AG09319 (cell line): ENCODE results near the gene GRM2.

Source experiments
- DNase-seq: peaks from one replicate; pipeline ENCODE4 v3.0.0-alpha.2; 2010; ENCODE audit warnings: low read depth; ENCODE audit errors: extremely low read depth
- TF ChIP-seq, protein P1 (sequence below): IDR thresholded peaks from 2 replicates; pipeline ENCODE4 v1.5.1; 2011; ENCODE audit warnings: low read depth, mild to moderate bottlenecking, inconsistent platforms, low read length, moderate library complexity

GRM2 gene

DNA sequence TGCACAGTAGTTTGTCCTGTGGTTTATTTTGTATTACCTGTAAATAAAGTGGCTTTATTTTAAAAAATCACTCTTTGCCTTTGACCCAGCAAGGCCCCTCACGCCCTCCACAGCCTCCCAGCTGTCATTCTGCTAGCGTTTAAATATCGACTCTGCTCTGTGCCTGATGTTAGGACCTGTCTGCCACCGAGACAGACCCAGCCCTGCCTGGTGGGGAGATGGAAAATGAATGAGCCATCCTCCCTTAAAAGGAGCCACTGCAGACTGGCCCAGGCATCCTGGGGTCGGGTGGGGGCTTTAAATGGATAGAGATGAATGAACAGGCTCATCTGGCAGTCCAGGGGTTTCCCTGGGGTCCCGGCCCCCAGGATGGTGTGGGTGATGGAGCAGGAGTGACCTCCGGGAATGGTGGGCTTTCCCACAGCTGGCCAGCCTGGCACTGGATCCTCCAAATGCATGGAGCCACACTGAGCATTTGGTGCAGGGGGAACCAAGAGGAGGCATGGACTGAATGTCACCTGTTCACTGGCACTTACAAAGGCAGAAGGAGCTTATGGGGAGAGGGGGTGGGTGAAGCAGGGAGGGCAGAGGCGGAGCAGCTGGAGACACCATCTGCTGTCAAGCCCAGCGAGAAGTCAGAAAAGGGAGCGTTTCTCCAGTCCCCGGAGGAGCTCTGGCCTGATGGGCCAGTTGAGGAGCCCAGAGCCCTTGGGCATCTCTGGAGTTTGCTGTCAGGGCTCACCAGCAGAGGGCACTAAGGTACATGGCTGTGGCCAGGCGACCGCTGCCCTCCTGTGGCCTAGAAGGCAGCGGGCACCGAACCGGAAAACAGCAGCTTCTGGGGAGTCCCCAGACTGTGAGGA lies 11.9 kb downstream of the GRM2 start:
- DNase-seq, result no peak
- TF ChIP-seq, protein P1, sequence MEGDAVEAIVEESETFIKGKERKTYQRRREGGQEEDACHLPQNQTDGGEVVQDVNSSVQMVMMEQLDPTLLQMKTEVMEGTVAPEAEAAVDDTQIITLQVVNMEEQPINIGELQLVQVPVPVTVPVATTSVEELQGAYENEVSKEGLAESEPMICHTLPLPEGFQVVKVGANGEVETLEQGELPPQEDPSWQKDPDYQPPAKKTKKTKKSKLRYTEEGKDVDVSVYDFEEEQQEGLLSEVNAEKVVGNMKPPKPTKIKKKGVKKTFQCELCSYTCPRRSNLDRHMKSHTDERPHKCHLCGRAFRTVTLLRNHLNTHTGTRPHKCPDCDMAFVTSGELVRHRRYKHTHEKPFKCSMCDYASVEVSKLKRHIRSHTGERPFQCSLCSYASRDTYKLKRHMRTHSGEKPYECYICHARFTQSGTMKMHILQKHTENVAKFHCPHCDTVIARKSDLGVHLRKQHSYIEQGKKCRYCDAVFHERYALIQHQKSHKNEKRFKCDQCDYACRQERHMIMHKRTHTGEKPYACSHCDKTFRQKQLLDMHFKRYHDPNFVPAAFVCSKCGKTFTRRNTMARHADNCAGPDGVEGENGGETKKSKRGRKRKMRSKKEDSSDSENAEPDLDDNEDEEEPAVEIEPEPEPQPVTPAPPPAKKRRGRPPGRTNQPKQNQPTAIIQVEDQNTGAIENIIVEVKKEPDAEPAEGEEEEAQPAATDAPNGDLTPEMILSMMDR, result peak; percentile 56

DNA sequence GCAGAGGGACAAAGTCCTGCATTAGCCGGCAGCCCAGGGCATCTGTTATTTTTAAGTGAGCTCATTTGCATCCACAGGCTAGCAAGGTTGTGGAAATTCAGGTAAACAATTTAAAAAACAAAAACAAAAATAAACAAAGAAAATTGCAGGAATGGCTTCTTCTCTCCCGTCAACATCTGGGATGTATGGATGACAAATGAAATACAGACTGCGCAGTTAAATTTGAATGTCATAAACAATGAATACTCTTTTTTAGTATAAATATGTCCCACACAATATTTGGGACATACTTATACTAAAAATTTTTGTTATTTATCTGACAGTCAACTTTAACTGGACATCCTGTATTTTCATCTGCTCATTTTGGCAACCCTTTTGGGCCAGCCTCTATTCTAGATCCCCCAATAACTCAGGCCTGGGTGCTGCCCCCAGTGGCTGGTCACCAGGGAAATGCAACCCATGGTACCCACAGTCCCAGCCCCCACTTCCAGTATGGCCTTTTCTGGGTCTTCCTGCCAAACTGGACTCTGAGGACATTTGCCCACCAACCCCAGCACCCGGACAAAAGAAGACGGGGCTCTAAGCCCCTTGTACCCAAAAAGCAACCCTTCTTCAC lies 12.7 kb downstream of the GRM2 start:
- TF ChIP-seq, protein P1, result no peak; the same call in 1 of the 2 replicates
- no peak for DNase-seq

DNA sequence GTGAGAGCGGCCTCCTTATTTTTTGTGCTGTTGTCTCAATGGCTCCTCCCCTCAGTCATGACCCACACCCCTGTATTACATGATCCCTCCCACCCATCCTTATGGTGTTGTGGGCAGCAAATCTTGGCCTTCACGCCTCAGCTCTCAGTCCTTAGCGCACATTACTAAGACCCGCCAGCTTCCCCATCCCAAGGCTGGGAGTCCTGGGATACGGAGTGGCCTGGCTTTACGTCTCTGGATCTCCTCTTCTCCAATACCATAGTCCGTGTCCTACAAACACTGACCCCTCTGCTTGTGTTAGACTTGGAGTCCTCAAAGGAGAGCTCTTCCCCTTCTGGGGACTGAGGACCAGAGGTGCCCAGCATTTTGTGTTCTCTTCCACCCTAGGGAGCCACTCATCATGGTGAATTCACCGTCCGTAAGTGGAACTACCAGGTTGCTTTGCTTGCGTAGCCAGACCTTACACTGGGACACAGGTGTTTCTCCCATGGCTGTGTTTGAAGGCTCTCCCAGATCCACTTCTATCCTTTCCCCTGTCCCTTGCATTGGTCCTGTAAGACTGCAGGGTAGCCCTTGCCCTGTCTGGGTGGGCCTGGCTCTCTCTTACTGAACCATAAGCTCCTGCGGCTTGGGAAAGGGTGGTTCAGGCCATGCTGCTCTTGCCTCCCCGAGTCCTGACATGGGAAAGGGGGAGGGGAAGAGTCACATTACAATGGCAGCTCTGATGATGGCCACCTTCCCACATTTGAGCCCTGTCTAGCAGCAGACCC lies 13.6 kb downstream of the GRM2 start:
- no peak for DNase-seq

DNA sequence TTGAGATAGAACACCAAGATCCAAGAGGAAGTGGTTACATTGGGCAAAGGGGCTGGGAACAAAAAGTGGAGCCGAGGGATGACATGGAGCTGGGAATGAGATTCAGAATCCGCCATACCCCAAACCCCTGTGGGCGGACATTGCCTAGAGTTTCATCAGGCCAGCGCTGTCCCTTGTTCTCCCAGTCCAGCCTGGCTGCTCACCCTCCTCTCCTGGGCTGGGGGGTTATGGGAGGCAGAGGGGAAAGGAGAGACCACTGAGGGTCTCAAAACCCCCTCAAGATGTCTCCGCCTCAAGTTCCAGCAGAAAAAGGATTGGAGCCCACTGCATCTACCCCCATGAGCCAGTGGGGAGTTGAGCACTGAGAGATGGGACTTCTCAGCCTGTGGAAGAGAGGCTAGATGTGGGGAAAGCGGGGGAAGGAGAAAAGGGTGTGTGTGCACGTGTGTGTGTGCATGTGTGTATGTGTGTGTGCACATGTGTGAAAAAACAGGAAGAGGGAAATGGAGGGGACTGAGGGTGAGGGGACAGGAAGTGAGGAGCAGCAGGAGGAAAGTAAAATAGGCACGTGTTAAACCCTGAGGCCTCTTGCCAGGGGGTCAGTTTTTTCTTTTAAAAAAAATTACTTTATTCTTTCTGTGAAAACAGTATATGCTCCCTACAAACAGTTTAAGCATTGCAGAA lies 14.3 kb downstream of the GRM2 start:
- TF ChIP-seq, protein P1, result no peak
- no peak for DNase-seq

More for the DNA sequence above, 13.6 kb downstream of the GRM2 start:
- TF ChIP-seq, protein P1, result no peak

DNA sequence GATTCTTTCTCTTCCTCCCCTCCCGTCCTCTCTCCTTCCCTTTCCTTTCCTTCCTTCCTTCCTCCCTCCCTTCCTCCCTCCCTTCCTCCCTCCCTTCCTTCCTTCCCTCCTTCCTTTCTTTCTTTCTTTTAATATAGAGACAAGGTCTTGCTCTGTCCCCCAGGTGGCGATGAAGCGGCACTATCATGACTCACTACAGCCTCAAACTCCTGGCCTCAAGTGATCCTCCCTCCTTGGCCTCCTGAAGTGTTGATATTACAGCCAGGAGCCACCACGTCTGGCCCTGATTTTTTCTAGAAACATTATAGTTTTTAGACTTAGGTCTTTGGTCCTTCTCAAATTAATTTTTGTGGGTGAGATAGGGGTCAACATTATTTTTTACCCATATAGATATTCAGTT lies 15.5 kb downstream of the GRM2 start:
- no peak for DNase-seq
- TF ChIP-seq, protein P1, result no peak

DNA sequence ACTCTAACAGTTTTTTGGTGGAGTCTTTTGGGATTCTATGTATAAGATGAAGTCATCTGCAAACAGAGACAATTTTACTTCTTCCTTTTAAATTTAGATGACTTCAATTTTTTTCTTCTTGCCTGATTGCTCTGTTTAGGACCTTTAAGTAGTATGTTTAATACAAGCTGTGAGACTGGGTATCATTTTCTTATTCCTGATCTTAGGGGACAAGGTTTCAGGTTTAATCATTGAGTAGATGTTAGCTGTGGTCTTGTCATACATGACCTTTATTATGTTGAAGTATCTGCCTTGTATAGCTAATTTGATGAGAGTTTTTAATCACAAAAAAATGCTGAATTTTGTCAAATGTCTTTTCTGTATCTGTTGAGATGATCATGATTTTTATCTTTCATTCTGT lies 20.6 kb downstream of the GRM2 start:
- TF ChIP-seq, protein P1, result no peak
- DNase-seq, result no peak
